C4-2B (cell line): ENCODE measurements around the gene CENPB.

Experiments
- CTCF ChIP-seq: fragments of 450-650 bp; conservative IDR thresholded peaks from 2 replicates; pipeline ENCODE4 v1.5.1; 2017; ENCODE audit warnings: mild to moderate bottlenecking
- ZFX ChIP-seq: fragments of 450-650 bp; IDR thresholded peaks from 2 replicates; pipeline ENCODE4 v1.6.1; 2017

GRCh38 chr20:3798908-3799248 is 12.3 kb upstream of the CENPB start:
- TF ChIP-seq CTCF = no peak
- no peak for TF ChIP-seq ZFX
